CMK (cell line): ENCODE measurements around the gene CDH4.

Experiments used
- DNase-seq: peaks from one replicate; pipeline ENCODE4 v3.0.0-alpha.2; 2010; ENCODE audit warnings: low read depth

CDH4 gene

DNA sequence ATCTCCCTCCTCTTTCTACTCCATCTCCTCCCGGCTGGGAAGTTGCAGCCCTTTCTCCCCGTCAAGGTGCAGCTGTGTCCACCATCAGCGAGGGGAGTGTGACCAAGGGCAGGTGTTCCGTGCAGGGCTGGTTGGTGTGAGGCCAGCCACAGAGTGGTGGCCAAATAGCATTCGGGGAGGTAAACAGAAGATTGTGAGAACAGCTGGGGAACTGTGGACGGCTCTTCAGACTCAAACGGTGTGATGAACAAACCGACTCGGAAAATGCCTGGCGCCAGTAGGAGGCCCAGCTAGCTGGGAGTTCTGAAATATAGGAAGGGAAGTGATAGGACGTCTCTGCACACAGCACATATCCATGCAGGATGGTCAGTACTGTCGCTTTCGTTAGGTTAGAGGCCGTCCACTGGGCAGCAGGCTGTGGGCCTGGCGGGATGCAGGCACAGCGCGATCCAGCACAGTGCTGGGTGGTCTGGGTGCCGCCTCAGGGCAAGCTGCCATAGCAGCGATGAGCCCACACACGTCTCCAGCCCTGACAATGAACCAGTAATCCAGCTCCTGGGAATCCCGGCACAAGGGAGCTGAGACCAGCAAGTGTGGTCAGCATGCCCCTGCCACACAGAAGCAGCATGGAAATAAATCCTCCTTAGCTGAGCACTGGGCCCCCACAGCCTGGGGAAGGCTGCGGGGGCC, 555.6 kb downstream of the CDH4 start:
- no peak for DNase-seq

DNA sequence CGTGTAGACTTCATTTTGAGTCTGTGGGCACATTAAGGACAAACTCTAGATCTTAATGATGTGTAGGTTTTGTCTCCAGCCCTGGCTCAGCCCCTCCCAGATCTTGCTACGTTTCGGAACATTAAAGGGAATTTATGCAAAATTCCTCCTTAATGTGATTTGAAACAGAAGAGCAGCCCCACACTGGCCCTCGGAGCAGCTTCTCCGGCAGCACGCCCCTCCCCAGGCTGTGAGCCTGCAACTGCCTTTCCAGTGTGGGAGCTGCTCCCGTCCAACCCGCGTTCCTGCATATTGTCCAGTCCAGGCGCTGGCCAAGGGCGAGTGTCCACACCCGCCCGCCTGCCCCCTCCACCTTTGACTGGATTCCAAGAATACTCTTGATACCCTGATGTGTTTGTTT, 556.4 kb downstream of the CDH4 start:
- DNase-seq: no peak

DNA sequence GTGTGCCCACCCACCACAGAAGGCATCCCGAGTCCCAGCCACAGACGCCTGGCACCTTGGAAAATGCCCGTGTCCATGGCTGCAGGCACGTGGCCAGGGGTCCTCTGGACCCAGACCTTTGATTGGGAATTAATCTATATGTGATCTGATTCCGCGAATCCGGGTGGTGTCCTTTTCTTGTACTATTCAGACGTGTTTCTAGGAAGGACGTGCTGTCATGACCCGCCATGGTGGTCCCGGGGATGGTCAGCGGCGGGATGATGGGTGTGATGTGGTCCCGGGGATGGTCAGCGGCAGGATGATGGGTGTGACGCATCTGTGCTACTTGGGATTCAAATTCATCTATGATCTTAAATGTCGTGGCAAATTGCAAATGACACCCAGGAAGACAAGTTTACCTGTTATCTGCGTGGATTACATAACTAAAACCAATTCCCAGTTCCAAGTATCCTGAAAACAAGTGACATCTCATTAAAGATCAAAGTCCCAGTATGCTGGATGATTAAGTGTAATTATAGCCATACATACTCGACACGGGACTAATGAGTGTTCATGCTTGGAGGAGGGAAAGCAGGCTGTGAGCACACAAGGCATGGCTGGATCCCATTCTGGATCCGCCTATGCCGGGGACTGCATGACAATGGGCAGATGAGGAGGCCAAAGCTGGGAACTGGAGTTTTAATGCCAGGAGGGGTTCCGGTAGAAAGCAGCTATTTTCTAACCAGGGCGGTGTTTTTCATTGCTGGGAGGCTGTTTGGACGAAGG, 557.1 kb downstream of the CDH4 start:
- no peak for DNase-seq

DNA sequence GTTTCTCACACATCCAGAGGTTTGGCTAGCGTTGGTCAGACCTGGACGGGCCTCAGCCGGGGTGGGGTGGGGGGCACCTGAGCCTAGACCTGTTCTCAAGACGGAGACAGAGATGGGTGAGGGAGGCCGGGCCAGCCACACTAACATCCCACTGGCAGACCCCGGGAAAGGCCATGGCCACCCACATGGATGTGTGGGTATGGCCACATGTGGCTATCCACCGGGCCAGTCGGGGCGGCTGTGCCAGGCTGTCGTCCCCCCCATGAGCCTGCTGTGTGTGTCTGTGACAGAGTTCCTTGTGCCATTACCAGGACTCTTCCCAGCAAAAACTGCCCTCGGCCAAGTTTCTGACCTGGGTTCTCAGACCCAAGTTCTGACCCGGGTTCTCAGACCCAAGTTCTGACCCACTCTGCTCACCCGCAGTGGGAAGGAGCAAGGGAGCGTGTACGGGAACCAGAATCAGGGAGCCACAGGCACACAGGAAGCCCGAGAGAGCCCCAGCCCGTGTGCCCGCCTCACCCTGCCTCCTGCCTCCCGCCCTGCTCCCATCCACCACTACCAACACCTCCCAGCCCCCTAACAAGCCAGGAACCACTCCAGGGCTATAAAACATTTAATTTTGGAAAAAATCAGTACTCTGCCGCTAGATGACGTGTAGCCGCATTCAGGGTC, 558.1 kb downstream of the CDH4 start:
- DNase-seq: no peak

DNA sequence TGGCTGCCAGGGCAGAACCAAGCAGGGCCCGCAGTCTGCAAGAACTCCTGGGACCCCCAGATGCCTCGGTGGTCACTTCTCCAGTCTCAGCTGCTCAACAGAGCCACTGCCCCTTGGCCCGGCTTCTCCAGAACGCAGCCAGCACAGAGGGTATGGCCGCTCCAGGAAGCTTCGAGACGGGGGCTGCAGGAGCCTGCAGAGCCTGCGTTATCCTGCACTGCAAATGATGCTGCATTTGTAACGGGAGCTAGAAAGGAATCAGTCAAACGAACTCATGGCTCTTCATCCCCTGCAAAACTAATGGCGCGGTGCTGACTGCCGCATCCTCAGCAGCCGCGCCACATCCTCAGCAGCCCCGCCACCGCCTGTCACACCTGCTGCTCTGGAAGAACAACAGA, 558.7 kb downstream of the CDH4 start:
- DNase-seq: no peak

DNA sequence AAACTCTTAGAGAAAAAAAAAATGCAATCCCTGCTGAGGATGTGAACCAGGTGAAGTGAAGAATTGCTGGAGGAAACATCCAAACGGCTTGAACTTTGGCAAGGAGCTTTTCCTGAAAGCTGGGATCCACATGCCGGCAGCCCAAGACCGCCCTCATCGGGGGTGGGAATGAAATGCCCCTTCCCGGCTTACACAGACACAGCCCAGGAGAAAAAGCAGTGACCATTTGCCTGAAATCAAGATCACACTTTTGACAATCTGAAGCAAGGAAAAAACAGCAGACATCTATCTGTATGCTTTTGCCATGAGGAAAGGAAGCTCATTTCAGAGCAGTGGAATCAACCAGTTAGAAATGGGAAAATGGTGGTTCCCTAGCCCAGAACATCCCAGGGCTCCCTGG, 559.1 kb downstream of the CDH4 start:
- no peak for DNase-seq

DNA sequence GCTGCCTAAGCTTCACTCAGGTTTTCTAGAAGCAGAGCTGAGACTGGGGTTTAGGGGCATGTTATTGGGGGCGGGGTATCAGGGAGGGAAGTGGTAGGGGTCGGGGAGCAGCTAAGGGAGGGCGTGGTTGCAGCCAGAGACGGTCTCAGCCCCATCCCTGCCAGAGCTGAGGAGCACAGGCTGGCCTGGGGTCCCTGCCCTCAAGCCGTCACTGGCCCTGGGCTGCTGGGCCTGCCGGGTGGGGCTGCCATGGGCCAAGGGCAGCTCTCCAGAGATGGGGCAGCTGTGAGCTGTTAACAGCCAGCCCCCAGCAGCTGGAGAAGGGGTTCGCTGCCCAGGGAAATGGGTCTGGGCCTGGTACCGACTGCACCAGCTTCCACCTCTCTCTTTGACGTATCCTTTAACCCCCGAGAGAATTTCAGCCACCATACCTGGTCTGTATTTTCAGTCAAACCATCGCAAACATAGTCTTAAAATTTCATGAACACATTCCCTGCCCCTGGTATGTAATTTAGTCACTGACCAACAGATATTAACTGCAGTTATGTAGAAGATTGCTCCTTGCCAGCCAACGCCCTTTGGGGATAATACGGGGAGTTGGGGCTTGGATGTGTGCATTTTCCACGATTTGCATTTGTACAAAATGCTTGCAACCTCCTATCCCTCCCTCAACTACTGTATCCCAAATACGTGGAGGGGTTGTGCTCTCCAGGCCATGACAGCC, 560.2 kb downstream of the CDH4 start:
- DNase-seq: no peak

DNA sequence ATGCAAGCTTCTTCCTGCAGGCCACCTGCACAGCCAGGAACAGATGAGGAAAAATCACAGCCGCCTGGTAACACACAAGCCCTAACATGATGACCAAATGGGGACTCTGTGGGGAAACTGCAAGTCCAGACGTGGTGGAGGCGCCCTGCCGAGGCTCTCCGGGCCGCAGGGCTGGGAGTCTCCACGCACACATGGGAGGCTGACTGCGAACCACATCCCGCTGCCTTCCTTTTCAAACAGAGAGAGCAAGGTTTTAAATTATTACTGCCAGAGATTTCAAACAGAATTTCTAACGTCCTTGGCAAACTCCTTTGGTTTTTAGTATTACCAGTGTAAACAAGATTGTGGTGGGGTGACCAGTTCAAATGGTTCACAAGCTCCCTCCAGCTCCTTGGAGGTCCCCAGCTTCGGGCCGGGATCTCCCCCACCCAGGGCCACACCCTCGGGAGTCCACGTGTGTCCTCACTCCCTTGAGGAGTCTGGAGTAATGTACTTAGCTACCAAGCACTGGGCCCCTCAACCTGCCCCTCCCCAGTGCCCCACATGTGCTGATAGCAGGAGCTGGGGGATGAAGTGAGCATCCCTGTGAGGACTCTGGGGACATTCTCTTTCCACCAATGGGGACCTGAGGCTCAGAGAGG, 560.9 kb downstream of the CDH4 start:
- no peak for DNase-seq

DNA sequence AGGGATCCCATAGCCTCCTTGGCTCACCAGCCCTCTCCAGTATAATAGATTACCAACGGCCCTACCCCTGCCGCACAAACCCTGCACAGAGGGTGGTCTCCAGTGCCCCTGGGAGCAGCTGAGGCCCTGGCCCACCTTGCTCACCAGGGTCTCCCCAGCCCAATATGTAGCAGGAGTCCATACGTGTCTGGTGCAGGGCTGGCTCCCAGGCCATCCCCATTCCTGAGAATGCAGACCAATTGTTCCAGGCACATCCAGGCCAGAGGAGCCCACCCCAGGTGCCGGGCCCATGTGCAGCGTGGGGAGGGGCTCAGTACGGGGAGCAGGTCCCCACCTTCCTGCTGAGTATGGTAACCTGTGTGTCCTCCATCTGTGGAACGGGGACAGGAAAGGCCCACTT, 561.7 kb downstream of the CDH4 start:
- DNase-seq: no peak

DNA sequence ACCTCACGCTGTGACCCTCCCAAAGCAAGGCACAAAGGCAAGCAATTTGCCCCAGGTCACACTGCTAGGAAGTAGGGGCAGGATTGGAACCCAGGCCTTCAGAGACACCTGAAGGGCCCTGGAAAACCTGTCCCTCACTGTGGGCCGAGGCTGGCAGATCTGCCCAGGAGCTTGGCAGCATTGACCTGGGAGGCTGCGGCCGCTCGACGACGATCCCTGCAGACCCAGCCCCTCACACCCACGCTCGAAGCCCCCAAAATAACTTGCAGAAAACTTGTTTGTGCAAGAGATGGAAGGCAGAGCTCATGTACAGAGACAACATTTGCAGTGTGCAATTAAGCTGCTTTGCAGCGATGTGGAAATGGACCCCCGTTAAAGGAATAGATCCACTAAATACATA, 562.2 kb downstream of the CDH4 start:
- DNase-seq: no peak

DNA sequence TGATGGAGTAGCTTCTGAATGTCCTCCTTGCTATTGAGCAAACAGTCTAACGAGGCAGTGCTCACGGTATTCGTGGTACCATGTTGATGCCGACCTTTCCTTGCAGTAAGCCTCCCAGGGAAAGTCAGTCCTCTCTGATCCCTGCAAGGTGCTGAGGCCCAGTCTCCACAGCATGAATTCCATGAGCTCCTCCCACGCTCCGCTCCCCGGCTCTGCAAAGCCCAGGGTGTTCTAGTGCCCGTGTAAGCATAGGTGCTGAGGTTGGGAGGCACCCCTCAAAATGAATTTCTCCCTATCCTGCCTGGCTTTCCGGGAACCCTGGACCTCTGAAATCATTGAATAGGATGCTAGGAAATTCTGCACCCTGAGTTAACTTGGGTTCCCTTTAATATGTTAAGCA, 562.7 kb downstream of the CDH4 start:
- no peak for DNase-seq

DNA sequence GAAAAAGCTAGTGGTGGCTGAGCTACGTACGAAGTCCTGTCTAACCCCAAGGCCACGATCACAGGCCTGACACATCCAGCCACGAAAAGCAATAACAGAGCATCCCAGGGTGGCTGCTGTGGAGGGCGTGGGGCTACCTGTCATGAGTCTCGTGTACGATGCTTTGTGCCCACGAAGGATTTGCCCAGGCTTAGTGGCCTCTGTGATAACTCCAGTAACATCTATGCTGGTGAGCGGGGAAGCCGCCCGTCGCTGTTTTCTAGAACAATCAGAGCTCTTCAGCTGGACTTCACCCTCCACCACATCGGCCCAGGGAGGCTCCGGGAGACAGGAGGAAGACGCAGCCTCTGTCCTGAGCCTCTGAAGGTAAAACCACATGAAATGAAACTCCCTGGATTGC, 563.1 kb downstream of the CDH4 start:
- DNase-seq: no peak

DNA sequence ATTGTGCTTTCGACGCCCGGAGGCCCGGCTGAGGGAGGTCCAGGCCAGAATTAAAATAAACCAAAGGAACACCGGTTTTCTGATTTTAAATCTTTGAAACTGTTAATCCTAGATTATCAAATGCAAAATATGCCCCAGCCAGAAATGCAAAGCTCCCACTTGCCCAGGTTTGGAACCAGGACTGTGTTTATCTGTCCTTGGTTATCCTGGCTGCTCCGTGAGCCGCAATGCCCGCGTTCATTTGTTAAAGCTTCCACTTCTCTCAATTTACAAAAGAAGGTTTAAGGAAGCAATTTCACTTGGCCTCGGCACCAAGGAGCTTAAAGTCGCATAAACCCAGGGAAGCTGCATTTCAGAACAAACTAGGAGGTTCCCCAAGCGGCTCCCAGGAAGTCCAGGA, 563.6 kb downstream of the CDH4 start:
- no peak for DNase-seq

DNA sequence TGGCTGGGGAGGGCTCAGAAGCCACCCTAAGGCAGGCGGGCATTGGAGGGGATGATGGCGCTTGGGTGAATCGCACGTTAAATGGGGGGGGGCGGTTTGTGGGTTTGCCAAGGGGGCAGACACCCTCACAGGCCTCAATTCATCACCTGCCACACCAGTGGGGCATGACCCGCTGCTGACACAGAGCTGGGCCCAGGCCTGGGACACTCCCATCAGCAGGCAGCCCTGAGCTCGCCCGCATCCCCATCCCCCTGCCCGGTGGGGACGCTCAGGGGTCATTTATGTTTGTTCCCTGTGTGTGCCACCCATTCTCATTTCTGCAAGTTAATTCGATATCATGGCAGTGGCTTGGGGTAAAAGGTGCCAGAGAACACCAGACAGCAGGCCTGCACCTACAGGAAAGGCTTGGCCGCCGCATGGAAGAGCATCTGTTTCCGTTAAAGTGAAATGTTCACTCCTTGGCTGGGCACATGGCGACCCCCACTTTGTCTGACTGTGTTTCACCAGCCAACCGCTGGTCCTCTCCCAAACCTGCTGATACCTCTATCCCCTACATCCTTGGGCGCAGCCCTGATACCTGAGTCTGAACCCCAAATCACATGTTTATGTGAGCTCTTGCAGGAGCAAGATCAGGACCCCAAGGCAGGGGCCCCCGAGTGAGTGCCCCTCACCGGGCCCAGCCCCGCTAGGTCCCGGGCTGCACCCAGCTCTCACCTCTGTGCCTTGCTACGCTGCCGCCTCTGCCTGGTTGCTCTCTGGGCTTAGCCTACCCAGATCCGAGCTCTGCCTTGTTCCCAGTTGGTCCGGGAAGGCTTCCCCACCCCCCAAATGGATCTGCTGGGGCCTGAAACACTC, 564.8 kb downstream of the CDH4 start:
- no peak for DNase-seq

DNA sequence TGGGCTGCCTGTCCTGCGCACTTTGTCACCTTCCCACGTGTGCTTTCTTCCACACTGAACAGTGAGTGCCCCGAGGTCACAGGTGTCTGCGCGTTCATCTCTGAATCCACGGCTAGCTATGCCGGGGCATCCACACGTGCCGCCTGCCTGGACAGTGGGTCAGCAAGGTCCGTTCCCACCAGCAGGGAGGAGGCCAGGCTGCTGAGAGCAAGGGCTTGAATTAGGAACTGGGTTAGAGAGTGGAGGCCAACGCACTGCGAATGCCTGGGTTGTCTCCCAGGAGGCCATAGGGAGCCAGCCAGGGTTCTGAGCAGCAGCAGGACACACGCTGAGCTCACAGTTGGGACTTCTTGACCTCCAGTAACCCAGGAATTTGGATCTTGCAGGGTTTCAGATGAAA, 565.5 kb downstream of the CDH4 start:
- DNase-seq: no peak

DNA sequence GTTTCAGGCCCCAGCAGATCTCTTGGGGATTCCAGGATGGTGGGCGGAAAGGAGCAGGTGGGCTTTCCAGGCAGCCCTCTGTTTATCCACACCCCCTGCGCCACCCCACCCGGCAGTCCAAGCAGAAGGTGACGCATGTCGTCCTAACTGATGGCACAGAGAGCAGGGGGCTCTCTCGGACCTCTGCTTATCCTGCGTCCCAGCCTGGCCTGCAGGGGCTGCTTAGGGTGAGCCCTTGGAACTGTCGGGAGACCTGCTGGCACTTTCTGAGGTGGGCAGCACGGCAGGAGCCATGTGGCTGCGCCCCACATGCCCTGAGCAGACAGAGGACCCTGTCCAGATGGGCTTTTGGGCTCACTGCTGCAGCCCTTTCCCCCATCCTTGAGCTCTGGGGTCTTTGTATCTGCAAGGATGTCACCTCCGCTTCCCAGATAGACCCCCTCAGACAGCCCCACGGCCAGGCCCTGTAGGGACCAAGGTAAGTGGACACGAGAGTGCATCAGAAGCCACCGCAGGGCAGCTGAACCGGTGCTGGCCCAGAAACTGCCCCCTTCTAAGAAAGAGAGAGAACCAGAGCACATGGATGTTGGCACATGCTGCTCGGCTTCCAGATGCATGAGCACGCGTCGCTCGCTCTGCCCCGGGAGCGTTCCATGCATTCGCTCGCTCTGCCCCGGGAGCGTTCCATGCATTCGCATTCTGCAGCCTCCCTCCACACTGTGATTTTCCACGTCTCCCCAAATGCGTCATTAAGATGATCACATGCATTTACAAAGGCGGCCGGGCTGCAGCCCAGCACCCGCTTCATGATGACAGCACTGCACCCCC, 566.9 kb downstream of the CDH4 start:
- no peak for DNase-seq

DNA sequence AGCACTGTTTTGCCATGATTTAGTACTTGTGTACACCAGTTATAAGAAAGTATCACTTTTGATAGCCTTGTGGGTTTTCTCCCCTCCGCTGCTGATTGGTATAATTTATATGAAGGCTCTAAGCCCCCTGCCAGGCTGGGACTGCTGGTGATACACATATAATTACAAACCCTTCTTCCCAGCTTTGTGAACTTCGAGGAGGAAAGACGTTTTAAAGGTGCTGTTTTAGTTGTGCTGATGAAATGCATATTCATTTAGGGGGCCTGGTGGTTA, 567.4 kb downstream of the CDH4 start:
- DNase-seq: no peak

DNA sequence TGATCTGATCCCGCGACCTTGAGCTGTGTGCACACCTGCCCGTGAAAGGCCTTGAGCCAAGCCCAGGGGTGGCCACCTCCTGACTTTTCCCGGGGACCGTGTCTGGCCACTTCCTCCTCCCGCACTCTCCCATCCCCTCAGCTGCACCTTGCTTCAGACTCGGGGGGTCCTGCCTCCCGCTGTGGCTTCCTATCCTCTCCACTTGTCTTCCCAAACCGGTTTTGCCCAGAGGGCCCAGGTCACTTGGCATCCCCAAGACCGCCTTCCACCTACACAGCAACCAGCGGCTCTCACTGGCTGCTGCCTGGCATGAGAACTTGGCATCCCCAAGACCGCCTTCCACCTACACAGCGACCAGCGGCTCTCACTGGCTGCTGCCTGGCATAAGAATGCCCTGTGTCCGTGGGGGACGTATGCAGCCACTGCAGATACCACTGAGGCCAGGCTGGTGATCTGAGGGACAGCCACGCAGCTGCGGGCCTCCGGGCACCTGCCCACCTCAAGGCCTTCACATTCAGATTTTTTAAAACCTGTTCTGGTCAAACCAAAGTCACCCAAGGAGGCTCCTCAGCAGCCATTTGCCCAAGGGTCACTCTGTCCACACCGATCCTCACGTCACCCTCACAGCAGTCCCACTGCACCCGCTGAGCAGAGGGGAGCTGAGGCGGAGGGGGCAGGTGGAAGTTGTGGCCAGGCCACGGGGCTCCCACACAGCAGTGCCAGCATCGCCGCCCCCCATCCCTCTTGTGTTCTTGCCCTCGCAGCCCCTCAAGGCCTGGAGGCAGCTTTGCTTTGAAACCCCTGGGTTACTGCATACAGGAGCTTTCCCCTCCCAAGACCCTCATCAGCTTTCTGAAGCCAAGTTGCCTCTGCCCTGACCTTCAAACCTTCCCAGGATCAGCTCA, 568.1 kb downstream of the CDH4 start:
- DNase-seq: no peak

DNA sequence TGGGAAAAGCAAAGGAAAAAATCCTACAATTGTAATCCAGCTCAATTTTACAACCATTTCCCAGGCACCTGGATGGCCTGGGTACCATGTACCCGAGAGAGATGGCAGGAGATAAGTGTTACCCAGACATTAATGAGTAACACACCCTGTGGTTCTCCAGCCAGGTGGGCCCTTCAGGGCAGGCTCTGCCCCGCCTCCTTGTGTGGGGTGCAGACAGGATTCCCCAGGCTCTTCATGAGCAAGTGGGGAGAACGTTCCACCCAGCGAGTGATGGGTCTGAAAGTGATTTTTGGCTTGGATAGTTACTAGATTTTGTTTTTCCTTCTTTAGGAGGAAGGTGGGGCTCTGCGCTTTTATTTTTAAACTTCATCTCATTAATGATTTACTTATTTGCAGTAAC, 569.7 kb downstream of the CDH4 start:
- DNase-seq: no peak

DNA sequence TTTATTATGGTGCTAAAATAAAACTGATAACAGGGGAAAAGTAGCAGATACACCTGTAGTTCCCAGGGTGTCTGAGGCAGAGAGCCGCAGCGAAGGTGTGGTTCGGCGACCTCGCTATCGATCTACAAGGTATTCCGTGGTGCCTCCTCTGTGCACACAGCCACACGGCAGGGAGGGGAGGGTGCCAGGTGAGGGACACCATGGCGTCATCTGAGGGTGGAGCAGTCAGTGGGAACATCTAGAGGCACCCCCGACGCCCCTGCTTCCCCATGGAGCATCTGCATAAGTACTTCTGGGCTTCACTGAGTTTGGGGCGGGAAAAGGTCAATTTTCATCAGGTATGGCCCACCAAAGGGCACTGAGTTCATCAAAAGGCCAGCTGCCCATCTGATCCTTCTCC, 570.3 kb downstream of the CDH4 start:
- DNase-seq: no peak
